Measurements from ENCODE around the gene BABAM2.

BABAM2 gene

GRCh38 chr2:28377984-28378678 lies 487.6 kb downstream of the BABAM2 start:
- H3K27ac ChIP-seq: no peak overlapping the region
- TF ChIP-seq CTCF (conservative IDR thresholded peaks at IDR 0.05): no peak

DNA sequence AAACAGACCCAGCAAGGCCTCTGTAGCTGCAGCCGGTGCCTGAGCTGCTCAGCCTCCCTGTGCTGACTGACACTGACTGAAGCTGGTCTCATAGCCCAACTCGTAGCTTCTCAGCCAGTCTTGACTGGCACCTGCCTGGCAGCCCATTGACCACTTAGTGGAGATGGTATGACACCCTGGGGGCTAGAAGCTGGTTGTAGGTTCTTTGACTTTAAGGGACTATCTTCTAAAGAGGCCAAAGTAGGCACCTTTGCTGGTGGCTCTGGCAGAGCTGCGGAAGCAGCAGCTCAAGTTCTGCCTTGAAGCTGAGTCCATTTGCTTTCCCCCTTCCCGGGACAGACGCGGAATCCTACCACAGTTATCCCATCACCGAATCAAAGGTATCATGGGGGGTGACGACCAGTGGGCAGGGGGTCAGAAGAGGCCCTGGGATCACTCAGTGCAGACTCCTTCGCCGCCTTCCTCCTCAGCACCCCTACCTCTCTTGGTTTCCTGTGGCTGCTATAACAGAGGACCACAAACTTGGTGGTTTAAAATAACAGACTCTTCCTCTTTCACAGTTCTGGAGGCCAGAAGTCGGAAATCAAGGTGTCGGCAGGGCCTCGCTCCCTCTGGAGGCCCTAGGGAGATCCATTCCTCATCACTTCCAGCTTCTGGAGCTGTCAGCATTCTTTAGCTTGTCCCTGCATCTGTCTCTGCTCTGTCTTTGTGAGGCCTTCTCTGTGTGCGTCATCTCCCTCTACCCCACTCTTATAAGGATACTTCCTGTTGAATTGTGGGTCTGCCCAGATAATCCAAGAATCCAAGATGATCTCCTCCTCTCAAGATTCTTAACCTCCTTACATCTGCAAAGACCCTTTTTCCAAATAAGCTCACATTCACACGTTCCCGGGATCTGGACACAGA lies 488.4 kb downstream of the BABAM2 start:
- no peak for TF ChIP-seq CTCF (conservative IDR thresholded peaks at IDR 0.05)
- H3K27ac ChIP-seq: no peak overlapping the region

DNA sequence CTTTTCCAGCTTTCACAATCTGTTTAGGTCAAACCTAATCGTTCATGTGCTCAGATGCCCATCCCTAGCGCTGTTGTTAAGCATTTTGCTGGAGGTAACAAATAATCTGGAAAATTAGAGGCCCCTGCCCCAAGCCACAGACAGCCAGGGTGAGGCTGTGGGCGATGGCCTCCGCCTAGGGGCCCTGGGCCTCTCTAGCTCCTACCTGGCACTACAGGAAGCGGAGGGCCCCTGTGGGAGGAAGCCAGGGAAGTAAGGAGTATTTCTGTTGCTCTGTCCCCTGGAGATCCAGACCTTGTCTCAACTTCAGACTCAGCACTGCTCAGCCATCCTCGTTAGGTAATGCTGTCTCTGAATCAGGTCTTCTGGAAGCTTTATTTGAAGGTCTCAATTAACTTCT lies 489.7 kb downstream of the BABAM2 start:
- TF ChIP-seq CTCF (conservative IDR thresholded peaks at IDR 0.05): no peak

DNA sequence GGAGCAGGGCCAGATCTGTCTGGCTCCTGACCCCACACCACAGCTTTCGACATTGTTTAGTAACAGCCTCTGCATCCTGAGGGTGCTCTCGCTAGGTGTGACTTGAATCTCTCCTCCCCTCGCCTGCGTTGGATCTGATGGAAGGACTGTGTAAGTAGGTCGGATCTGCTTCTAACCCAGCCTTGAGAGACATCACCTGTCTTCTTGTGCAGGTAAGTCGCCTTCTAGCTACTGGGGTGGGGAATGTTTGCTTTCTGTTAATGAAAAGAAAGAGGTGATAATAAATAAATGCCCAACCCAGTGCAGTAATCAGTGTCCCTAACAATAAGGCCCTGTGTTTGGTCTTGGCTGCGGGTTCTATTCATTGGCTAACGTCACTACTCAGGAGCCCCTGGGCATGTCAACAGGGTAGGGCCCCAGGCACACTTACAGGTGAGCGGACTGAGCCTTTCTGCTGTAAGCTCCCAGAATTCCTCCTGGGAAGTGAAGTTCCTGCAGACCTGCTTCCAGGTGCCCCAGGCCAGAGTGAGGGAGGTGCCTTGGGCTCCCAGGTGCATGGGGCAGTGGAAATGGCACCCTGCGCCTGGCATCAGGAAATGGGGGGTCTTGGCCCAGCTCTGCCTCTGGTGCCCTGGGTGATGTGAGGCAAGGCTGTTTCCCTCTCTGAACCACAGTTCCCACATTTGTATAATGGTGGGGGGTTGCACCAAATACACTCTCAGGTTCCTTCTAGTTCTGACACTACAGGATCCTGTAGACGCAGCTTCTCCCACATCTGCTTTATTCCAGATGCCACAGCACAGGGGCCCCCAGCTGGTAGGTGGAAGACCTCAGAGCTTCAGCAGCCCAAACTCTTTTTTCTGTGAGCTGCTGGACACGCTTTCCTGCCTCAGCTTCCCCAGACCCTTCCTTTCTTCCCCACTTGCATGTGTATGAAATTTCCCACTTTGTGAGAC lies 491.0 kb downstream of the BABAM2 start:
- no peak for TF ChIP-seq CTCF (conservative IDR thresholded peaks at IDR 0.05)
- no peak overlapping the region for H3K27ac ChIP-seq

More for the DNA sequence above, 489.7 kb downstream of the BABAM2 start:
- H3K27ac ChIP-seq: no peak overlapping the region

DNA sequence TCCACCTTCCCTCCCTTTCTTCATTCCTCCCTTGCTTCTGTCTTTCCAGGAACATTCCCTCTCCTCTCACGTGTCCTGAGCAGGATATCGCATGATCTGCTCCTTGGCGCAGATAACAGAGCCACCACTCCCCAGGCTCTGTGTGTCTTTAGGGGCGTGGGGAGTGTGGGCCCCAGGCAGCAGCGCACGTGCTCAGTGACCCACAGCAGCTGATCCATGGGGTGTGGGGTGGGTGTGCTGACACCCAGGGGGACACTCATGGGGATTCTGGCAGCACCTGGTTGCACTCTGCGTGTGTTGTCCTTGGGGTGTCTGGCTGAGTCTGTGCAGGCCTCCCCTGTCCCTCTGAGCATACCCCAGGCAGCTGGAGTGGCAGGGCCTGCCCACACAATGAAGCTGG lies 492.2 kb downstream of the BABAM2 start:
- H3K27ac ChIP-seq: no peak overlapping the region
- no peak for TF ChIP-seq CTCF (conservative IDR thresholded peaks at IDR 0.05)

GRCh38 chr2:28387082-28387960 lies 496.8 kb downstream of the BABAM2 start:
- no peak for TF ChIP-seq CTCF (conservative IDR thresholded peaks at IDR 0.05)
- no peak overlapping the region for H3K27ac ChIP-seq

Data from VCaP (cell line).